Type B pancreatic cell (in vitro differentiated cells): Measurements from ENCODE around the gene GCKR. TPM values are rescaled to one million over a fixed set of nuclear protein-coding genes. Genes with fewer than 3 reads are reported as not detected.

ENCODE experiments used
- DNase-seq: peaks from one replicate; pipeline ENCODE4 v3.0.0; 2021; ENCODE audit warnings: mixed read lengths; ENCODE audit not compliant: unreplicated experiment; ENCODE audit errors: extremely low spot score
- H3K27ac Mint-ChIP-seq: 2 replicates; pipeline ENCODE4 v1.8.0; 2021; ENCODE audit warnings: mild to moderate bottlenecking, mixed read lengths
- H3K27me3 Mint-ChIP-seq: 2 replicates; pipeline ENCODE4 v1.8.0; 2021; ENCODE audit warnings: mixed read lengths
- H3K36me3 Mint-ChIP-seq: 2 replicates; pipeline ENCODE4 v1.8.0; 2021; ENCODE audit warnings: mixed read lengths
- H3K4me1 Mint-ChIP-seq: one replicate; pipeline ENCODE4 v1.8.0; 2021; ENCODE audit warnings: mixed read lengths; ENCODE audit not compliant: unreplicated experiment
- H3K4me3 Mint-ChIP-seq: 2 replicates; pipeline ENCODE4 v1.8.0; 2021; ENCODE audit warnings: mild to moderate bottlenecking, mixed read lengths
- H3K9me3 Mint-ChIP-seq: 2 replicates; pipeline ENCODE4 v1.8.0; 2021; ENCODE audit warnings: mixed read lengths
- total RNA-seq: library from RNA; stranded (reverse); gene quantifications from 2 replicates; pipeline ENCODE4 v1.2.1, GENCODE V29; 2021; ENCODE audit warnings: low replicate concordance
- TF ChIP-seq, protein P1 (sequence below): fragments of 200-600 bp; sonication (generic); conservative IDR thresholded peaks from 2 replicates; pipeline ENCODE4 v1.5.0; 2021; ENCODE audit warnings: antibody characterized with exemption, mild to moderate bottlenecking

Gene GCKR
- total RNA-seq, 1 donor from 2014 or later = 0.65 TPM

DNA sequence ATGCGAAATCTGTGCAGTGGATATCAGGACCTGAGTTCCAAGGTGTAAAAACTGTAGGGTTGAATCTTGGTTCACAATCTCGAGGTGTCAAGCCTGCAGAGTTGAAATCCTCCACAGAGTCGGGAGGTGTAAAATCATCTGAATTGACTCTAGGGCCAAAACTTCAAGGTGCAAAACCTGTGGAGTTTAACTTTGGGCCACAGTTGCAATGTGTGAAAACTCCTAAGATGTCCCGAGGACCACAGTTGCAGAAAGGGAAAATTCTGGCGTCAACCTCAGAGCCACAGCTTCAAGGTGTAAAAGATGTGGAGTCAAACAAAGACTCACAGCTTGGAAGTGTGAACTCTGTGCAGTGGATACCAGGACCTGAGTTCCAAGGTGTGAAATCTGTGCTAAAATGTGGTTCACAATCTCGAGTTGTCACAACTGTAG, 76.4 kb downstream of the GCKR start:
- Mint-ChIP-seq H3K4me1 (no peaks in the 10 kb centered on the region), H3K4me3 (no peak overlapping the region), H3K36me3 (no peaks in the 10 kb centered on the region), H3K27me3 (peaks cover 29% of the 10 kb centered on the region), H3K9me3 (peaks cover 12% of the 10 kb centered on the region), H3K27ac (no peak overlapping the region)
- TF ChIP-seq, protein P1, sequence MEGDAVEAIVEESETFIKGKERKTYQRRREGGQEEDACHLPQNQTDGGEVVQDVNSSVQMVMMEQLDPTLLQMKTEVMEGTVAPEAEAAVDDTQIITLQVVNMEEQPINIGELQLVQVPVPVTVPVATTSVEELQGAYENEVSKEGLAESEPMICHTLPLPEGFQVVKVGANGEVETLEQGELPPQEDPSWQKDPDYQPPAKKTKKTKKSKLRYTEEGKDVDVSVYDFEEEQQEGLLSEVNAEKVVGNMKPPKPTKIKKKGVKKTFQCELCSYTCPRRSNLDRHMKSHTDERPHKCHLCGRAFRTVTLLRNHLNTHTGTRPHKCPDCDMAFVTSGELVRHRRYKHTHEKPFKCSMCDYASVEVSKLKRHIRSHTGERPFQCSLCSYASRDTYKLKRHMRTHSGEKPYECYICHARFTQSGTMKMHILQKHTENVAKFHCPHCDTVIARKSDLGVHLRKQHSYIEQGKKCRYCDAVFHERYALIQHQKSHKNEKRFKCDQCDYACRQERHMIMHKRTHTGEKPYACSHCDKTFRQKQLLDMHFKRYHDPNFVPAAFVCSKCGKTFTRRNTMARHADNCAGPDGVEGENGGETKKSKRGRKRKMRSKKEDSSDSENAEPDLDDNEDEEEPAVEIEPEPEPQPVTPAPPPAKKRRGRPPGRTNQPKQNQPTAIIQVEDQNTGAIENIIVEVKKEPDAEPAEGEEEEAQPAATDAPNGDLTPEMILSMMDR = no peak
- no peak for DNase-seq

Other genes starting within 250 kb of the GCKR start
- gene SLC30A3, start 233.8 kb upstream of the GCKR start, total RNA-seq = 0.19 and 0.53 TPM in 2 replicates
- gene DNAJC5G, start 221.4 kb upstream of the GCKR start, total RNA-seq = not detected in 2 replicates
- not detected in 2 replicates for gene TRIM54, start 214.4 kb upstream of the GCKR start, total RNA-seq
- 0.74 and 4.1 TPM in 2 replicates for gene UCN, start 188.4 kb upstream of the GCKR start, total RNA-seq
- gene MPV17, start 173.7 kb upstream of the GCKR start, total RNA-seq = 48.9 and 62.4 TPM in 2 replicates
- gene GTF3C2, start 140.1 kb upstream of the GCKR start, total RNA-seq = 74.2 and 76.5 TPM in 2 replicates
- gene EIF2B4, start 126.5 kb upstream of the GCKR start, total RNA-seq = 43.9 and 56.0 TPM in 2 replicates
- 74.7 and 94.3 TPM in 2 replicates for gene SNX17, start 126.2 kb upstream of the GCKR start, total RNA-seq
- 25.3 and 25.9 TPM in 2 replicates for gene ZNF513, start 116.1 kb upstream of the GCKR start, total RNA-seq
- 80.4 and 95.3 TPM in 2 replicates for gene PPM1G, start 87.2 kb upstream of the GCKR start, total RNA-seq
- 96.7 and 105 TPM in 2 replicates for gene NRBP1, start 68.2 kb upstream of the GCKR start, total RNA-seq
- 12.4 and 23.9 TPM in 2 replicates for gene KRTCAP3, start 54.5 kb upstream of the GCKR start, total RNA-seq
- gene IFT172, start 7.1 kb upstream of the GCKR start, total RNA-seq = 17.5 and 54.1 TPM in 2 replicates
- 3.9 and 11.7 TPM in 2 replicates for gene FNDC4, start 1.6 kb upstream of the GCKR start, total RNA-seq
- 35.2 and 64.7 TPM in 2 replicates for gene ZNF512, start 86.2 kb downstream of the GCKR start, total RNA-seq
- 5.5 and 5.6 TPM in 2 replicates for gene CCDC121, start 132.2 kb downstream of the GCKR start, total RNA-seq
- gene GPN1, start 132.2 kb downstream of the GCKR start, total RNA-seq = 32.5 and 39.0 TPM in 2 replicates
- 31.4 and 39.8 TPM in 2 replicates for gene SUPT7L, start 166.8 kb downstream of the GCKR start, total RNA-seq
- 17.7 and 20.7 TPM in 2 replicates for gene SLC4A1AP, start 167.1 kb downstream of the GCKR start, total RNA-seq